Activated CD4-positive, alpha-beta T cell treated with anti-CD3 and anti-CD28 coated beads, Interleukin-10, Interleukin-2, amounts not matched to agents 100 ng/mL and 50 ng/mL, durations not matched to agents 16 hours and 8 hours (primary cell): ENCODE data around the gene SCAMP4.

Experiments used
- DNase-seq: peaks from one replicate; pipeline ENCODE4 v3.0.0-alpha.2; 2020

SCAMP4 gene

DNA sequence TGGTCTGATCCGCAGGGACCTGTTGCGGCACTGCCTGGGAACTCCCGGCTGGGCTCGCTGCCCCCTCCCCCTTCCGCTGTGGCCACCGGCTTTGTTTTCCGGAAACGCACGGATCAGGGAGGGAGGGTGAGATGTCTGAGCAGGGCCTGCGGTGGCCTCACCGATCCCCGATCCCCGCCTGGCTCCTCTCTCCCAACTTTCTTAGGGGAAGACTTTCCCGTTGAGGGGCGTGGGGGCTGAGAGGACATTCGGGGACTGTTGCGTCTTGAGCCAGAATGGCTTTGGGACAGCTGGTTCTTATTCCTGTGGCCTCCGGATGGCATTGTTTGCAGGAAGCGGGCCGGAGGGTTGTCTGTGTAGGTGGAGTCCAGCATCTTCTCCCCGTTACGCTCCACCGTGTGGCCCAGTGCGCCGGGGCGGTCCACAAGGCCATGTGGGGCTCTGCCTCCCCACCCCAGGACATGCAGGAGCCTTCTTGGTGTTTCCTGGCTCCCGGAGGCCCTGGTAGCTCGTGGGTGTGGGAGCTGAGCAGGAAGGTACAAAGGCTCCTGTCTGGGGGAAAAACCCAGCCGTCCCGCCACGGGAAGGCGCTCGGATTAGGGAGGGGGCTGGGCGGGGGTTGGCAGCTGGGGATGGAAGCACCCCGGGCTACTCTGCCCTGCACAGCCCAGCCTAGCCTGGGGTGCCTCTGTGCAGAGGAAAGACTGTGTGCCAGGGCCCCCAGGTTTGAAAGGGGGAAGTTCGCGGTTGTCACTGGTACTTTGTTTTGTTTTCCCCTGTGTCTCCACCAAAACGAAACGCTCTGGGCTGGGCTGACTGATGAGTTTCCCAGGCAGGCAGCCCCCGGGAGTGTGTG, 37.1 kb downstream of the SCAMP4 start:
- peak; percentile 84 for DNase-seq

DNA sequence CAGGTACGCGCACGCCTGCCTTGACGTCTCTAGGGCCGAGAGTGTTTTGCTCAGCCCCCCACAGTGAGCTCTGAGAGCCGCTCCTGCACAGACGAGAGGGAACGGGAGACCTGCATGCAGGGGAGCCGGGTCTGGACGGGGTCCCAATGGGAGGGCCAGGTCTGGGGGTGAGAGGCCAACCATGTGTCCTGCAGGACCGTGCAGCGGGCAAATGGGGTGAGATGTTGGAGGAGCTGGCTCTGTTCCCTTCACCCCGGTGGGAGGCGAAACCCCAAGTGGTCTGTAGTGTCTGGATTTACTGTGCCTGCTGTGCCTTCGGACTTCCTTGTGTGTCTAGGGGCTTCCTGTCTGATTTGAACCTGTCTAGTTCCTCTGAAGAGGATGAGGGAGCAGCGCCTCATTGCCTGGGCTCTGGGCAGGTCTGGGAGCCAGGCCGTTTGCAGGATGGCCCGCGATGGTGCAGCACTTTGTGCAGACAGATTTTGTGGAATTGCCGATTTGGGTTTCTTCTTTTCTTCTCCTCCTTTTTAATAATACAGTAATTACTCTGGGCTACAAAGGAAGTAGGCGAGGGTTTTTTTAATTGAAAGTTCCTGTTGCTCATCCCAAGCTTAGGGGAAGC, 37.8 kb downstream of the SCAMP4 start:
- peak; percentile 32 for DNase-seq

DNA sequence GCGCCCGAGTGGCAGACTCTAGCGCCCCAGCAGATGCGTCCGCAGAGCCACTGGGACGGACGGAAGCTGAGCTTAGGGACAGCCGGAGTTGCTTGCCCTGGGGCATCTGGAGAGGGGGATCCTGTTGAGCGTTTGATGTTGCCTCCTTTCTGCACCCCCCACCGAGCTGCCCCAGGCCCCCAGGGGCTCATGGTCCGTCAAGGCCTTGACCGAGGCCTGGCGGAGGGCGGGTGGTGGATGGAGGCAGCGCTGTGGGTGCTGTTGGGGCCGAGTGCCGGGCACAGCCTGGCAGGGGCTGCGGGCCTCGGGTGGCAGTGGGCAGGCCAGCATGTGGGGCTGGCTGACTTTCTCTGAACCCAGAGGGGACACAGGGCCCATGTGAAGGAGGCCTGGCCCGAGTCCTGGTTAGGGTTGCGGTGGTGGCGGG, 38.5 kb downstream of the SCAMP4 start:
- no peak for DNase-seq

DNA sequence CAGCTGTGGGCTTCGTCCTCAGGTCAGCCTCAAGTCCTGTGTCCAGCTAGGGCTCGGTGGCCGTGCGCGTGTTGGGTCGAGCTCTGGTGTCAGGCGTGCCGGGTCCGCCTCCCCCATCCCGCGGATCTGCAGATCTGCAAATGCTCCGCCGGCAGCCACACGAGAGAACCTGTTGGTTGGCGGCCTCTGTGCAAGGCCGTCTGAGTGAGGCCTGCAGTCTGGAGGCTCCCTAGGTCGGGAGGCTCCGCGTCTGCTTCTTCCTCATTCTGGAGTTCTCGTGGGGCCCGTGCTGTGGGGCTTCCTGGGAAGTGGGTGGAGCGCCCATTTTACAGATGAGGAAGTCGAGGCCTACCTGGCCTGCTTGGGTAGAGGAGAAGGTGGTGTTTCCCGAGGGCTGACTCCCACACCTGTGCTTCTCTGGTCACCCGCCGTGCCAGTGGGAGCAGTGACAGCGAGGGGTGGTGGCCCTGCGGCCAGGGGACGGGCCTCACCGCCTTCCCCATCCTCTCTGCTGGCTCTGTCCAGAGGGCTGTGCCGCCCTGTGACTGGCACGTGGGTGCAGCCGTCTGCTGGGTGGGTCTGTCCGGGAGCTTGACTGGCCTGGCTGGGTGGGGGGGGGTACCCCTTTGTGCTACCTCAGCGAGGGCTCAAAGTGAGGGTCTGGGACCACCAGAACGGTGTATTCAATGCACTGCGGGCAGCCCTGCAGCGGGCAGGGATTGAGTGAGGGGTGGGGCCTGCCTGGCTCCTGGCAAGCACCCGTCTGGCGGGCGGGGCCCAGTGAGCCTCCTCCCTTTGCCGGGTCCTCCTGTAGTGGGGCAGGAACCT, 39.1 kb downstream of the SCAMP4 start:
- DNase-seq, result no peak

DNA sequence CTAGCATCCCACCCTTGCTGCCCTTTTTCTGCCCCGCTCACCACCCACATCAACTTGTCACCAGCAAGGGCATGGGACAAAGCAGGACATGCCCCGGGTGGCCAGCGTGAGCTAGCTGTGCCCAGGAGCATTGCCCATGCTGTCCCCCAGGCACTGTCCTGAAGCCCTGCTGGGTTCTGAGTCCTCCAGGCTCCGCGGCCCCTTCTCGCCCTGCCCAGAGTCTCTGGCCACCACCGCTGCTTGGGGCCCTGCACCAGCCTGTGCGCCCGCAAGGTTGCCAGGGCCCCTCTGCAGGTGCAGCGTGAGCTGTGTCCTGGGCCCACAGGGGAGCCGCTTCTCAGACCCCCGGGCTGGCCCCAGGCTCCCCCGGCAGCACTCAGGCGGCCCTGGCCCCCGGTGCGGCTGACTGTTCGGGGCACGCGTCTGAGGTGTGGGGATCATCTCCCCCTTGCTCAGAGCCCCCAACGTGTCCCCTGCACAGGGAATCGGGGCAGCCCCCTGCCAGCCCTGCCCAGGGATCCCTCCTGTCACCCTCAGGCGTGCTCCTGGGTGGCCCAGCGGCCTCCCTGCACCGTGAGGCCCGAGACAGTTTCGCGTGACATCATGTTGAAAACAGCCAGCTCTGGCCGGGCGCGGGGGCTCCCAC, 39.8 kb downstream of the SCAMP4 start:
- DNase-seq, result no peak

DNA sequence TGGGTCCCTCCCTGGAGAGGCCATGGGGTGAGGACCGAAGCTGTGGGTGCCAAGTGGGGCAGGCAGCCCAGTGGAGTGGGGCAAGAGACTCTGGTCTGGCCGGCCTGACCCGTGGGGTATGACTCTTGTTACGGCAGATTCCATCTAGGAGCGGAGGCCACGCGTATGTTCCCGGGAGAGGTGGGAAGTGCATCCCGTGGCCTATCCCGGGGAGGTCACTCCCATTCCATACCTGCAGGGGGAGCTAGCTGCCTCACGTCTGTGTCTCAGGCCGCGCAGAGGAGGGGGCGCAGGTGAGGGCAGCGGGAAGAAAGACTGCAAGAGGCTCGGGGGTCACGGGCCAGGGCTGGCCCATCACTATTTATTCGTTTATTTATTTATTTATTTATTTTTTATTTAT, 40.7 kb downstream of the SCAMP4 start:
- no peak for DNase-seq

DNA sequence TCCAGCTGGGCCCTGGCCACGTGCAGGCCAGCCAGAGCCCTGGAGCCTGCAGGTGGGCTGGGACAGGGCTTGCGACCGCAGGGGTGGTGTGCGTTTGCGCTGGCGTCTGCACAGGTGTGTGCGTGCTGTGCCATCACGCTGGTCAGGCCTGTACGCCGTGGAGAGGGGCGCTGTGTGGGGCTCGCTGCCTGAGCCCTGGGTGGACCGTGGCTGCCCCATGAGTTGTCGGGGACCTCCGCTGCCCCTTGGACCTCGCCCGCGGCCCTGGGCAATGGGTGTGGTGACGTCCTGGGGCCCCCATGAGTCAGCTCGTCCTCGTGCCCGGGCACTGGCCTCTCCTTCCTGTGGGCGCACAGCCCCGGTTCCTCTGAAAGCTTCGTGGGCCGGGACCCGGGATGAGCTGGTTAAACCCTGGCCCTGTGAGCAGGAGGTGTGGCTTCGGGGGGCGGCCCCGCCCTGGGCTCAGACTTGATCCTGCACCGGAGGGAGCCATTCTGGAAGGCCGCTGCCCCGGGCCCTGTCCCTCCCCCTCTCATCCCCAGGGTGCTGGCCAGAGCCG, 42.5 kb downstream of the SCAMP4 start:
- DNase-seq, result no peak

DNA sequence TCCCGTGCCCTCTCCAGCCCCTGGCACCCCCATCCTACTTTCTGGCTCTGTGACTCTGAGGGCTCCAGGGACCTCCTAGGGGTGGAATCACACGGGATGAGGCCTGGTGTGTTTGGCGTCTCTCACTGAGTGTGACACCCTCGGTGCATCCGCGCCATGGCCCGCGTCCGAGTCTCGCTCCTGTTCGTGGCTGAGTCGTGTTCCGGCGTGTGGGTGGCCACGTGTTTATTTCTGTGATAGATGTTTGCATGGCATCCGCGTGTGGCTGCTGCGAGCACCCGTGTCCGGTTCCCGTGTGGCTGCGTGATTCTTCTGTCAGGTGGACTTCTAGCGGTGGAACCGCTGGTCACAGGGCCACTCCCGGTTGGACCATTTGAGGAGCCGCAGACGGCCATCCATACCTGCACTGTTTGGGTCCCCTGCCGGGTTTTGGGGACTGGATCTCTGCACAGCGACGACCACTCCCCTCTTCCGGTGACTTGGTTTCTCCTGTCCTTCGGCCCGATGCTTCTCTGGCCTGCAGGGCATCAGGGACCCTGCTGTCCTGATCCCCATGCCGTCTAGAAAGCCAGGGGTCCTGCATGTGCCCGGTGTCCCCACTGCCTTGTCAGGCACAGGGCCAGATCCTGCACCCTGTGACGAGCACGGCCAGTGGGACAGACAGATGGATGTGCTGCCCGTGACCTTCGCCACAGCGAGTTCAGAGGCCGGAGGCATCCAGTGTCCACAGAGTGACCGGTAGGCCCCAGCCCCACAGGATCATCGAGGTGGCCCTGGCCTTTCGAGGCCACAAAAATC, 44.3 kb downstream of the SCAMP4 start:
- no peak for DNase-seq

DNA sequence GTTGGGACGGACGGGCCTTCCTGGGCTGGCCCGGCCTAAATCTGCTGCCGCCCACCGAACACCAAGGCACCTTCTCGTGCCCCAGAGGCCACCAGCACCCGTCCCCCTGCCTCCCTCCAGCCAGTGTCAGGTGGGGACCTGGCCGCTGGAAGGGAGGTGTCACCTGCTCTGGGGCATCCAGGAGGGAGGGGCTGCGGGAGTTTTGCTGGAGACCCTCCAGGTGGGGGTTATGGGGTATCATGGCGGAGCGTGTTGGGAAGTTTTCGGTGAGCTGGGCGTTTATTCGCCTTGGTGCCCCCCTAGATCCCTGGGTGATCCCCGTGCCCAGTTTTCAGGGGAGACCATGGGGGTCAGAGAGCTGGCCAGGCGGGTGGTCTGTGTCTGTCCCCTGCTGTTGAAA, 45.4 kb downstream of the SCAMP4 start:
- DNase-seq, result no peak

DNA sequence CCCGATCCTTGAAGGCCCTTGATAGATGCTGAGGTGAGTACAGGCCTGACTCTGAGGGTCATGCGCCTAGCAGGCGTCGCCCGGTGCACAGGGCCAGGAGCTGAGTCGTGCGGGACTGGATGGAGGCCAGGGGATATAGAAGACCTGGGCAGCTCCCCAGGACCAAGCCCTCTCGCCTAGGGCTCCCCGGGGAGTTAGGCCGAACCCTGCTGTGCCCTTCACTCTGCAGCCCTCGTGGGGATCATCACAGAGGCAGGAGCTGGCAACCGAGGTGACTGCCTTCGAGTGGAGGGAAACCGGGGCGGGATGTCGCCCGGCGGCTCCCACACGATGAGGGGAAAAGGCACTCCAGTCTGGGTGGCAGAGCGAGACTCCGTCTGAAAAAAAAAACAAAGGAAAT, 47.4 kb downstream of the SCAMP4 start:
- DNase-seq, result no peak

DNA sequence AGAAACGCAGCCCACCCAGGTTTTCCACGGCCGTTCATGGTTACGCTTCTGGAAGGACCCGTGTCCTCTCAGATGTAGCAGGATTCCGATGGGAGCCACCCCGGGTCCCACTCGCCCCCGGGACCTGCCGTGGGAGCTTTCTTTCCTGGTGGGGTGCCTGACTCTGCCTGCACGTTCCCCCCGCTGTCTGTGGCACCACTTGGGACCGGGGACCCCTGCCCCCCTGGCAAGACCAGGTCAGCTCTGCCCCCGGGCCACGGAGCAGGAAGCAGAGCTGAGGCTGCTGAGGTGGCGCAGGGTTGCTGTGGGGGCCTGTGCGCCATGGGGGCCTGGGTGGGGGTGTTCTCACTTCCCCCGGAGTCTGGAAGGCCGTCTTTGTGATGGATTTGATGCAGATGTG, 47.8 kb downstream of the SCAMP4 start:
- DNase-seq, result no peak

DNA sequence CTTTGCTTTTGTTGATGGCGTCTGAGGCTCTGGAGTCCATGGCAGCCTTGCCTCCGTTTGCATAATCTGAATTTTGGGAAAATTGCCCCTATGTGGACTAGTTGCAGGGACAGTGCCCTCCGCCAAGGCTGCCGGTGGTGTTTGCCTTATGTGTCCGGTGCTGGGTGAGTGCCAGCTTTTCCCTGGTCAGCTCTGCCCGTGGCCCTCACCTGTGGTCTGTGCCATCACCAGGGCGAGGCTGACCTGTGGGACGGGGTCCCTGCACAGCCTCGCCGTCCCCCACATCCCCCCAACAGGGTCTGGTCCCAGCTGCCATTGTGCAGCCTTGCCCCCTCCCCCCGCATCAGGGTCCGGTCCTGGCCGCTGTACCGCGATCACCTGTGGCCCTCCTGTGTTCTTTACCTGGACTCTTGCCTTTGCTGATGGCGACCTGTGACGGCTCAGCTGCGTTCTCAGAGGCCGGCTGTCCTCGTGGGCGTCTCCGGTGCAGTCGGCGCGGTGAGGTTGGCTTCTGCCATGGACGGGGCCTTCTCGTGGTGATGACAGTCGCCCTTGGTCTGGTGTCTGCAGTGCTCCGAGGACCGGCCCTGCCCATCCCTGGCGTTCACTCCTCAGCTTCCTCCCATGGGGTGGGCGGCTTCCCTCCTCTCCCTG, 48.4 kb downstream of the SCAMP4 start:
- DNase-seq, result no peak

DNA sequence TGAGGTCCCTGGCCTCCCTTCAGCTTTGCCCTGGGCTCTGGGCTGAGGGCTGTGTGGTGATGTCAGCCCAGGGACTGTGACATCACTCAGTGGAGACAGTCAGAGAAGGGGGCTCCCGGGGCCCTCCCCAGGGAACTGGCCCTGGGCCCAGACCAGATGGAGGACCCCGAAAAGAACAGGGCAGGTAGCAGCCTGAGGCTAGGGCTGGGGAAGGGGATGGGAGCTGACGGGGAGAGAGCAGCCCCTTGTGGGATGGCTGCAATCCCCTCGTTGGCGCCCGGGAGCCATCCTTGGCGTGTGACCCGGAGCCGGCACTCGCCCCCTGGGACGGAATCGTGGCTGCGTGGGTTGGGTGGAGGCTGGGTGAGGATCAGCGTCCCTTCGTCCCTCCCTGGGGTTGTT, 49.3 kb downstream of the SCAMP4 start:
- DNase-seq, result no peak

DNA sequence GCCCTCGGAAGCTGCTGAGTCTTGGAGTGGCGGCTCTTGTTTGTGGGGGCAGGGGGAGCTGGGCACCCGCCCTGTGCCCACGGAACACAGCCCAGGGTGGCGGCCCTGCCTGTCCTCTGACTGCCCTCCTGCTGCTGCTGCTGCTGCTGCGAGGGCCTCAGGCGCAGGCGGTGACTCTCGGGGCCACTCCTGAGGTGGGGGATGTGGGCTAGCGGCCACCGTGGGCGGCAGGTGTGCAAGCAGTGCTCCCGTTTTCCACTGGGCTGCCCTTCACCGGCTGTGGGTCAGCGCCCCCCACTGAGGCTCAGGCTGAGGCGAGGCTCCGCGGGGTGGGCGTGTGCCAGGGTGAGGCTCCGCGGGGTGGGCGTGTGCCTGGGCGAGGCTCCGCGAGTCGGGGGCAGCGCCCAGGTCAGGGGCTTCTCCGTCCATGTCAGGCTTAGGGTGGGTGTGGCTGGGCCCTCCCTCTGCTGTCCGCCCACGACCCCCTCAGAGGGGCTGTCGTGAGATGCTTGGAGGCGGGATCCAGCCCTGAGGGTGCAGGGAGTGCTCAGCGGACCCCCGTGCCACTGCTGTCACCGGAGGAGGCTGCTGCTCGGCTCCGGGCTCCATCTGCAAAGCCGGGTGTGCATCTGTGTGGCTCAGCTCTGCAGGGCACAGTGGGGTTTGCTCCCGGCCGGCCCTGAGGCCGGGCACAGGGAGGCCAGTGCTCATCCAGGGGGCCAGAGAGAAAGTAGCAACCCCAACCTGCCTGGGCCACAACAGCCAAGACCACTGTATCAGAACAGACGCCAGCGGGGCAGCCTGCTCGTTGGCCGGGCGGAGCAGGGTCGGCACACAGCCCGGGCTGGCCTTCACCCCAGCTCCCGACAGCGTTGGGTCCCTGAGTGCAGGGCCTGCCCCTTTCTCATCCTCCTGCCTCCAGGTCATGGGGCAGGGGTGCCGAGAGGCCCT, 50.2 kb downstream of the SCAMP4 start:
- DNase-seq, result no peak

DNA sequence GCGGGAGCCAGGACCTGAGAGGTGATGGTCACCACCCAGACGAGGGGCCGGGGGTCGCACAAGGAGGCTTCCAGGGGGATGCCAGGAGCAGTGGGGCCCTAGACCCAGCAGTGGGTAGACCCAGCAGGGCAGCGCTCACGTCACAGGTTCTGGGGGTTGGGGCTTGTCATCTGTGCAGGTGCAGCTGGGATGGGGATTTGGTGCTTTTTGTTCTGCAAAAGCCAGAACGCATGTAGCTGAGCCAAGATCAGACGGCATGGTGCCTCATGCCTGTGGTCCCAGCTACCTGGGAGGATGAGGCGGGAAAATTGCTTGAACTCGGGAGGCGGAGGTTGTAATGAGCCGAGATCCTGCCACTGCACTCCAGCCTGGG, 50.9 kb downstream of the SCAMP4 start:
- no peak for DNase-seq

DNA sequence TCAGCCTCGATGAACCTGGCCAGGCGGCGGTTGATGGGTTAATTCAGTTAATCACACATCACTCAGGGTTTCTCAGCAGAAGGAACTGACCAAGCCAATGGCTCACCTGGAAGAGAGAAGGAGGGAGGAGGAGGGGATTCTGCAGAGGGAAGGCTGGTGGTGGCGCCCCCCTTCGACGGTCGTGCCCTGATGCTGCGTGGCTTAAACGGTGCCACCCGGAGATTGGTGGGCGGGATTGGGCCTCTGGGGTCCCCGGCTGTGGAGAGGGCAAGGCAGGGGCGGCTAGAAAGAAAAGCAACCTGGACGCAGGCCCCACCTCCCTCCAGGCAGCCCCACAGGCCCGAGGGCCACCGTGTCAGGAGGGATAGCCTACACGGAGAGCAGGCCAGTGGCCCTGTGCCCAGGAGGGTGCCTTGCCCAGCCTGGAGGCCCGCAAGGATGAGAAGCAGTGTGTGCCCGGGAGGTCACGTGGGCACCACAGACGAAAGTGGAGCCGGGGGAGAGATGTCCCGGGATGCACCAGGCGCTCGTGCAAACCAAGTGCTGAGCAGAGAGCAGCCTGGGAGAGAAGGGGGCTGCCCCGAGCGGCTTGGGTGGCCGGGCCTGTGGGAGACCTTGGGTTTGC, 51.8 kb downstream of the SCAMP4 start:
- DNase-seq, result no peak

DNA sequence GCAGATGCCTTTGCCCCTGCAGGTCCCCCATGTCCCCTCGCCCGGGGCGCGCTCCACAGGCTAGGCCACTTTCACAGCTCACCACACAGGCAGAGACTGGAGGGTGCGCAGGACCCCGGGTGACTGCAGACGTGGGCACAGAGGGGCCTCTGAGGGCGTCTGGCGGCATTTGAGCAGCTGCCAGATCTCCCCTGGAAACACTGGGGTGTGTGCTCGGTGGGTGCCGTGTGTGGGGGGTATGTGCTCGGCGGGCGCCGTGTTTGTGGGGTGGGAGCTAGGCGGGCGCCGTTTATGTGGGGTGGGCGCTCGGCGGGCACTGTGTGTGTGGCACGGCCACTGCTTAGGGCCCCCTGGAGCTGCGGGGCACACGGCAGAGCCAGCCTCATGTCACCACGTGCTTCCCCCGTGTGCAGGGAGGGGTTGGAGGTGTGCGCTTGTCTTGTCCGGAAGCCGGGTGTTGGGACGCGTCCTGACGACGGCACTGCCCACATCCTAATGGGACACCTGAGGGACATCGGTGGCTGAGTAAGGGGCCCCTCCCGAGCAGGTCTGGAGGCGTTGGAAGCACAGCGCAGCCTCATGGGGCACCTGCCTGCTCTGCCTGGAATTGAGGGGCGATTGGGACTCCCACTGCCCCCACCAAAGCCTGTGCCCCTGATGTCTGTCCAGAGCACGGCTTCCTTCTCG, 52.5 kb downstream of the SCAMP4 start:
- DNase-seq, result no peak

DNA sequence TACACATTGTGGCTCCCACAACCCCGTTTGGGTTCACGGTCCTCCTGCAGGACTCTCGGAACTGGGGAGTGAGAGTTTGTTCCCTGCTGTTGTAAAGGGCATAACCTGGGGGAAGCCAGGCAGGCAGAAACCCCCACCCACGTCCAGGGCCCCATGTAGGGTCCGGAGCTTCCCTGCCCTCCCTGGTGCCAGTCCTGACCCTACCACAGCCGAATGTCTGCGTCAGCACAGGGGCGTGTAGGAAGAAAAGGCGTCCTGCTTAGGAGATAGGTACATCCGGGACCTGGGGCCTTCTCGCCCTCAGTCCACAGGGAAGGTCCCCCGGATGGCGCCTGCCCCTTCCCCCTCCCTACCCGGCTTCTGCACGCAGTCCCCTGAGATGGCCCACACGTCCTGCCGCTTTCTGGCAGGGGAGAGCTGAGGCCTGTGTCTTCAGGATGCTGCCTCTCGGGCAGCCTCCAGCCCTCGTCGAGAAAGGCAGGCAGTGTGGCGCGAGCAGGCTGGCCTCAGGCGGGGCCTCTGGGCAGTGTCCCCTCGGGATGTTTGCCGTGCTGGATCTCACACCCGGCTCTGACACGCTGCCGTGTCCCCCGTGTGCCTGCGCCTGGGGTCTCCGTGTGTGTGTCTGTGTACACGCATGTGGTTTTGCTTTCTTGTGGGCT, 54.9 kb downstream of the SCAMP4 start:
- no peak for DNase-seq
